ENCODE measurements around the gene SLC1A7.

The SLC1A7 gene

DNA sequence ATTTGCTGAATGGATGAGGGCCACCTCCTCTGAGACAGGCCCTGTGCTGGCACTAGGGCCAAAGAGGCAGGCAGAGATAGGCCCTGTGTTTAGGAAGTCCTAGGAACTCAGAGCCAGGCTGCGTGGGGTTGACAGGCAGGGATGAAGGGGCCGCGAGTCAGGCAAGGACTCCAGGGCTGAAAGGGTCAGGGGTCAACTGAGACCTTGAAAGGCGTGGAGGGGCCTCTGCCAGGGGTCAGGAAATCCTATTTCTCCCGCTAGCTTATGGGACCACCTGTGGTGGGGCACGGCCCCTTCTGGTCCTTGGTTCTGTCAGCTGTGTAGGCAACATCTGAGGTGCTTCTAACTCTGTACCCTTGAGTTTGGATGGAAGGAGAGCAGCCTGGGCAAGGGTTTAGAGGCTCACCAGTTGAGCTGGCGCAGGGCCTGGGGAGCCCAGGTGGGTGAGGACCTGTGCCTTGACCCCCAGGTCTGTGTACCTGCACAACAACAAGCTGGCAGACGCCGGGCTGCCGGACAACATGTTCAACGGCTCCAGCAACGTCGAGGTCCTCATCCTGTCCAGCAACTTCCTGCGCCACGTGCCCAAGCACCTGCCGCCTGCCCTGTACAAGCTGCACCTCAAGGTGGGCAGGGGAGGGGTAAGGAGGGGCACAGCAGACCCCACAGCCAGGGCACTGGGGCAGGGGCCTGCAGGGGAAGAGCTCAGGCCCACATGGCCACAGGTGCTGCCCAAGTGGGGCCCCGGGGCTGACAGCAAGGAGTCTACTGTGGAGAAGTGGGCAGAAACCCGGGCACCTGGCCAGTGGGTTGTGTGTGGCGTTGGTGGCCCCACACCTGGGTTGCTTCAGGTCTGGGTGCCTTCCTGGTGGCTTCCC lies 65.5 kb downstream of the SLC1A7 start:
- DNase-seq (ENCODE audit: low read depth in 3 of 3, low spot score in 1 of 3) = no peak

DNA sequence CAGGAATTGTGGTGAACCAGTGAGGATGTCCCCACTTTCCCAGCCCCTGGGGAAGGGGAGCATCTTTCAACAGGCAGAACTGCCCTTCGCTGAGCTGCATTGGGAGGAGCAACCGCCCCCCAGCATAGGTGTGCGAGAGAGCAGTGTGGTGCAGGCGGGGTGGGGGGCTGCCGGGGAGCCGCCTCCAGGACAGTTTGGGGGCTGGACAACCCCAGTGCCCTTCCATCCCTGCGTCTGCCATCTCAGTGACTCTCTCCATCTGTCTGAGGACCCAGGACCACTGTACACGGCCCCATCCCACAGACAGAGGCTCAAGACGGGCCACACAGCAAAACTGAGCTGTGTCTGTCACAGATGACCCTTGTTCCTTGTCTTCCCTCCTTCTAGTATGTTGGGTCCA lies 66.3 kb downstream of the SLC1A7 start:
- DNase-seq (ENCODE audit: low read depth in 3 of 3, low spot score in 1 of 3) = no peak

DNA sequence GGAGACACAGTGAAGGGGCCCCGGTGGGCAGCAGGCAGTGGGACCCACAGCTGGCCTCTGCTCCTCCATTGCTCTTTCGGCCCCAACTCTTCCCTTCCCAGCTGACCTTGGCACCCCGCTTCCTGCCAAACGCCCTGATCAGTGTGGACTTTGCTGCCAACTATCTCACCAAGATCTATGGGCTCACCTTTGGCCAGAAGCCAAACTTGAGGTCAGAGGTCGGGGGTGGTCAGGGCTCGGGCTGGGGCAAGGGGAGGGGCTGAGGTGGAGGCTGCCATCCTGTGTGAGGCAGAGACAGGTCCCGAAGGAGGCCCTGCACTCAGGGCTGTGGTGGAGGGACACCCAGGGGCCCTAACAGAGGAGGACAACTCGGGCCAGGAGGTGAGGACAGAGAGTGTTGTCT lies 66.7 kb downstream of the SLC1A7 start:
- DNase-seq (ENCODE audit: low read depth in 3 of 3, low spot score in 1 of 3) = no peak

DNA sequence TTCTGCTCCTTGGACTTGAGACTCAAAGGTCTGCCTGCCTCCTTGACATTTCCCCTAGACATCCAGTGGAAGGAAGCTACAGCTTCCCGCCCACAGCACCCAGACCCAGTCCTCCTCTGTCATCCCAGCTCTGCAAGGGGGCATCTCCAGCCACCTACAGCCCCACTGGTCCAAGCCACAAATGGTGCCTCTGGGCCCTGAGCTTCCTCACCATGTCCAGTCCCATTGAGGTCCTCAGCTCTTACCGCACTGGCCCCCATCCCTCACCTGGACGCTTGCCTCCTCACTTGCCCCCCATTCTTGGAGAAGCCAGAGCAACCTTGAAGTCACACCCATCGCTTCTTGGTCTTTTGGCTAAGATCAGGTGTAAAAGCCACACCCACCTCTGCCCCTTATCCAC lies 67.2 kb downstream of the SLC1A7 start:
- no peak for DNase-seq (ENCODE audit: low read depth in 3 of 3, low spot score in 1 of 3)

DNA sequence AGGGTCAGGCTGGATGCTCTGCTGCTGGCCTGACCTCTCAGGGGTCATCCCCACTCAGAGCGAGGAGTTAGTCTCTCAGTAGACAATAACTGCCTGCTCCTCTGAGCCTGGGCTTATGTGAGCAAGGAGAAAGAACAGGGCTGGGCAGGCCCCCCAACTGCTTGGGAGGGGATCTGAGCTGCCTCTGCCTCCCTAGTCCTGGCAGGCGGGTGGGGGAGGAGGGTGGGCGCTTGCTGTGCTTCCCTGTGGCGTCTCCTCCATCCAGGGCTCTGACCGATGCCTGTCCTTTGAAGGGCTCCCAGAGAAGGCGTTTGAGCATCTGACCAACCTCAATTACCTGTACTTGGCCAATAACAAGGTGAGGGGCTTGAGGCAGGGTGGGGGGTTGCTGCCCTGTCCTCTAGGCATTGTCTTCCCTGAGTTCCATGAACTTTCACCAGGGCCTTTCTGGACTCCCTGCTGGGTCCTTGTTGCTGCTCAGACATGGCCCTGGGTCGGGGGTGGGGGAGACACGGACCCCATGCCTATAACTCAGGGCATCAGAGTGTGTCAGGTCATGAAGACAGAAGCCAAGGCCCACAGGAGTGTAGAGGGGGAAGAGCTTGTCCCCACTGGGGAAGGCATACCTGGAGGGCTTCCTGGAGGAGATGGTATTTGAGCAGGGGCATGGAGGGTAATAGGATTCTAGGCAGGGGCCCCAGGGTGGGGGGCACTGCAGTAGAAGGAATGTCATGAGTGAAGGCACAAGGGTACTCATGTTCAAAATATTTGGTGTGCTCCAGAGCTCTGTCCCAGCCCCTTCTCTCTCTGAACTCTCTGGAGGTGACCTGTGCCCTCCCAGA lies 67.9 kb downstream of the SLC1A7 start:
- DNase-seq (ENCODE audit: low read depth in 3 of 3, low spot score in 1 of 3) = no peak

DNA sequence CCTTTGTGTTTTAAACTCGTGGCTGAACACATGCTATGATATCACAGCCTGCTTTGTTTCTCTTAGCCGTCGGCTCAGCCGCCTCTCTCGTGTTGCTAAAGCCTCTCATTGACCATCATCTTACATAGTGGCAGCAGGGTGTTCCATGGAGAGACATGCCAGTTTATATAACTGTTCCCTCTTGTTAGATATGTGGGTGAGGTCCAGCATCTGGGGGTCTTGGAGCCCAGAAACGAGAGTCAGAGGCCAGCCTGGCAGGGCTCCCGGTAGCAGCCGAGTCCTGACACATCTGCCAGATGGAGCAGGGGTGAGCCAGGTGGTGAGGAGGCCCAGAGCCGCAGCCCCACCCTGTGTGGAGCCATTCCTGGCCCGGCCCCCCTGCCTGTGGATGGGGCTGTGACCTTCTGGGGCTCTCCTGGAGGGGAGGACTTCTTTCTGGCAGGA lies 68.5 kb downstream of the SLC1A7 start:
- DNase-seq (ENCODE audit: low read depth in 3 of 3, low spot score in 1 of 3) = no peak

DNA sequence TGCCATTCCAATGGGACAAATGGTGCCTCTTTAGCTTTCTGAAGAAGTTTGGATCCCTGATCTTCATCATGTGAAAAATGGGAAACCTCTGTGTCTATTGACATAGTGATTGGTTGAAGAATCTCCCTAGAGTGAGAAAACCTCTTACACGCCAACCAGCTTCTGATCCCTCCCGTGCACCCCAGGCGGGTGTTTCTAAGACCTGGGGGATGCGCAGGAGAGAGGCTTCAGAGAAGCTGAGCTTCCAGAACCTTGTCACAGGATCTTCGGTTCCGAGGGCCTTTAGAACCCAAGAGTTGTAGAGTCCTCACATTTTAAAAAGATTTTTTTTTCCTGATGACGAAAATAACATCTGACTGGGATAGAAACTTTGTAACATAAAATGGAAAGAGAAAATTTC lies 69.2 kb downstream of the SLC1A7 start:
- no peak for DNase-seq (ENCODE audit: low read depth in 3 of 3, low spot score in 1 of 3)

DNA sequence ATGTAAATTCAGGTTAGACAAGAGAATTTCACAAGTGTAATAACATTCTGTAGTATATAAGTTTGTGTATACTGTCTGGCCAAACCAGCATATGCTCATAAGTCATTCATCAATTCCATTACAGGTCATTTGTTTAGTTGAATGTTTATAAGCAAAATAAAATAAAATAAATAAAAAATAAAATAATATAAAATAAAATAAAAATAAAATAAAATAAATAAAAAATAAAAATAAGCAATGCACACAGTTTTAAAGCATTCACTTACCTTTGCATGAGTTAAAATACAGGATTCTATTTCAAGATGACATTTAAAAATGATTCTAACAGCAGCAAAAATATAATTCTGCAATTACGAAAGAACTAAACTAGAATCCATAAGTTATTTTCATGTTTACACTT lies 70.5 kb downstream of the SLC1A7 start:
- no peak for DNase-seq (ENCODE audit: low read depth in 3 of 3, low spot score in 1 of 3)

DNA sequence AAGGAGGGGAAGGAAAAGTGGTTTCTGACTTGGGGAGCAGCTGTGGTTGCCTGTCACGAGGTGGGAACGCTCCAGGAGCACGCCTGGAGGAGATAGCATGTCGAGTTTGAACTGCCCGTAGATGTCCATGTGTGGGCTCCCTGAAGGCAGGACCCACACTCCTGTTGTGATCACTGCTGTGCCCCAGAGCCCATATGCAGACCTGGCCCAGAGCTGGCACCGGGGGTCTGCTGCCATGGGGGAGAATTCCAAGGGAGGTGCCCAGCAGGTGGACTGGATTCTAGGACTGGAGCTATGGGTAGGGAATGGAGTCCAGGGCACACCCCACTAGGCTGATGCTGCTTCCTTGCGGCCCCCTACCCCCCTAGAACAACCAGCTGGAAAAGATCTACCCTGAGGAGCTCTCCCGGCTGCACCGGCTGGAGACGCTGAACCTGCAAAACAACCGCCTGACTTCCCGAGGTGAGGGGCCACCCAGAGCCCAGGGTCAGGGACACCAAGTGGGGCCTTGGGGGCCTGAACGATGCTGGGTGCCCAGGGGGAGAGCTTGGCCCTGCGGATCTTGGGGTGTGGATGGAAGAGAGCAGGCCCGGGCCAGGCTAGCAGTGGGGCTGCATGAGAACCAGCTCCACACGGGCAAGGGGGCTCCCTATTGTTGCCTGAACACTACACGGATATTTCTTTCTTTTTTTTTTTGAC lies 71.1 kb downstream of the SLC1A7 start:
- DNase-seq (ENCODE audit: low read depth in 3 of 3, low spot score in 1 of 3) = no peak

DNA sequence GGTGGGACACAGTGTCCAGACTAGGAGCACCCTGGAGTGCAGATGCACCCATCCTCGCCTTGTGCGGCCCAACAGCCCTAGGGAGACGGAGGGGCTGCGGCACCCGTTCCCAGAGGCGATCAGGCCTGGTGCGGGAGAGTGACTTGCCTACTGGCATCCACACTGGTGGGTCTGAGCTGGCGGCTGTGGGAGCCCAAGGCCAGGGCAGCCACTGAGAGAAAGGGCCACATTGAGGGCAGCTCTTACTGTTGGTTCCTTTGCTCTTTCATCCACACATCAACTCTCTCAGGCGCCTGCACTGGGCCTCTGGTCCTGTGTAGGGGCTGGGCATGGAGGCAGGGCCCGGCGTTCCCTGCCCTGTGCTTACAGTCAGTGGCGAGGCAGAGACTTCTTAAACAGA lies 71.8 kb downstream of the SLC1A7 start:
- no peak for DNase-seq (ENCODE audit: low read depth in 3 of 3, low spot score in 1 of 3)

DNA sequence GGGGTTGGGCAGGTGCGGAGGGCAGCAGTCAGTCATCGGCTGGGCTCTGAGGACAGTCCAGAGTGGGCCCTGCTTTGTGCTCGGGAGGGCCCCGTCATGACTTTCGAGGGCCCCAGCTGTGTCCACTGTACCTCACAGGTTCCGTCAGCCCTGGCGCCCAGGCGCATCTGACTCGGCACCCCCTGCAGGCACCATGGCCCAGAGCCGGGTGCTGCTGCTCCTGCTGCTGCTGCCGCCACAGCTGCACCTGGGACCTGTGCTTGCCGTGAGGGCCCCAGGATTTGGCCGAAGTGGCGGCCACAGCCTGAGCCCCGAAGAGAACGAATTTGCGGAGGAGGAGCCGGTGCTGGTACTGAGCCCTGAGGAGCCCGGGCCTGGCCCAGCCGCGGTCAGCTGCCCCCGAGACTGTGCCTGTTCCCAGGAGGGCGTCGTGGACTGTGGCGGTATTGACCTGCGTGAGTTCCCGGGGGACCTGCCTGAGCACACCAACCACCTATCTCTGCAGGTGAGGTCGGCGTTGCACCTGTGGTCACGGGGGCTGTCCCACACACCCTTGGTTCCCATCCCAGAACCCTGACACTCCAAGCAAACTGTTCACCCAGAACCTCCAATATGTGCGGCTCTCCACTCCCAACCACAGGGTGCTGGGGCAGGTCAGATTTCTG lies 72.6 kb downstream of the SLC1A7 start:
- no peak for DNase-seq (ENCODE audit: low read depth in 3 of 3, low spot score in 1 of 3)

DNA sequence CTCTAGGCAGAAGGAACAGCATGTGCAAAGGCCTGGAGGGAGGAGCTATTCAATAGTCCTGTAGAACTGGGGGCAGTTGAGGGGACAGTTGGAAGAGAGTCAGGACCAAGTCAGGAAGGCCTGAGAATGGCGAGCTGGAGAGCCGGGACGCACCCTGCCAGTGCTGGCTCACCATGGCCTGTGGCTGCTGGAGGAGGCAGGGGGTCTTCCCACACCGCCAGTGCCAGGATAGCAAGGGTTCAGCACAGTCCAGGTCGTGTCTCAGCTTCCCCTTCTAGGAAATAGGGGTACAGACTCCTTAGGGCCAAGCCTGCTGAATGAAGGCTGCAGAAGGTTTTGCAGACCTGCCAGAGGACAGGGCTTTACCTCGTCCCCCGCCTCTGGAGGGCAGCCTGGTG lies 73.2 kb downstream of the SLC1A7 start:
- no peak for DNase-seq (ENCODE audit: low read depth in 3 of 3, low spot score in 1 of 3)

DNA sequence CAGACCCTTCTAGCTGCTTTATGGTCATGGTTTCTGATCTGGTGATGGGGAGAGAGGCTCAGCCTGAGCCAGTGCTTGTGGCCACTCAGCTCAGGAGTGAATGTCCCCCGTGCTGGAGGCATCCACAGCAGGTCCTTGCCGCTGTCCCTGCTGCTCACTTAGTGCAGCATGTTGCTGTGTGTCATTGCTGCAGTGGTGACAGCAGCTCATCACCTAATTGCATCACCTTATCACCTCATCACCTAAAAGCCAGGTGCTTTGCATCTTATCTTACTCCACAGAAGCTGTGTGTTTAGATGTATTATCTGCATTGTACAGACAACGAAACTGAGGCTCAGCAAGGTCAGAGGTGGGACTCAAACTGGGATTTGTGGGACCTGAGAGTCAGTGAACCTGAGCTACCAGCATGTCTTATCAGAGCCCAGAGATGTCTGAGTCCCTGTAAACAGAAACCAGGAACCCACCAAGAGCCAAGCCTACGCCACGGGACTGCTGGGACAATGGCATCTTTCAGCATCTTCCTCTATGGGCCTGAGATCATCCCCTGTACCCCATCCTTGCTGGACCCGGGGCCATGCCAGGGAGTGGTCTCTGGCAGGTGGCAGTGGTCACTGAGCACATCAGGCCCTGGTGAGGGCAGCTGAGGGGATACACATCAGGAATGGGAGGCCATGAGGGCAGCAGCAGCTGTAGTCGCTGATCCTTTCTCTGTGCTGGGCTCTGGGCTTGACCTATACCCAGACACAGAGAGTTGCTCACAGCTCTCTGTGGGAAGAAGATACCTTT lies 73.9 kb downstream of the SLC1A7 start:
- no peak for DNase-seq (ENCODE audit: low read depth in 3 of 3, low spot score in 1 of 3)

DNA sequence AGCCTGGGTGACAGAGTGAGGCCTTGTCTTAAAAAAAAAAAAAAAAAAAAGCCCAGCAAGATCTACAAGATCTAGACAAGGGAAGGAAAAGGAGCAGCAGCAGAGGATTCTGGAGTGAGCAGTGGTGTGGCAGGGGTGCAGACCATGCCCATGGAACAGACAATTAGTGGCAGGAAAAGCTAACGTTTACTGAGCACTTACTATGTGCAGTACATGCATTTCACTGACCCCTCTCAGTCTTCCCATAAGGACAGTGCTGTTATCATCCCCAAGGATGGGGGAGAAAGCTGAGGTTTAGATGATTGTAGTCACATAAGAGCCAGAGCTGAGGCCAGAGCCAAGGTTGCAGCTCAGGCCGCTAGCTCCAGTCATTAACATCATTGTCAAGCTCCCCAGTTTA lies 74.6 kb downstream of the SLC1A7 start:
- no peak for DNase-seq (ENCODE audit: low read depth in 3 of 3, low spot score in 1 of 3)

DNA sequence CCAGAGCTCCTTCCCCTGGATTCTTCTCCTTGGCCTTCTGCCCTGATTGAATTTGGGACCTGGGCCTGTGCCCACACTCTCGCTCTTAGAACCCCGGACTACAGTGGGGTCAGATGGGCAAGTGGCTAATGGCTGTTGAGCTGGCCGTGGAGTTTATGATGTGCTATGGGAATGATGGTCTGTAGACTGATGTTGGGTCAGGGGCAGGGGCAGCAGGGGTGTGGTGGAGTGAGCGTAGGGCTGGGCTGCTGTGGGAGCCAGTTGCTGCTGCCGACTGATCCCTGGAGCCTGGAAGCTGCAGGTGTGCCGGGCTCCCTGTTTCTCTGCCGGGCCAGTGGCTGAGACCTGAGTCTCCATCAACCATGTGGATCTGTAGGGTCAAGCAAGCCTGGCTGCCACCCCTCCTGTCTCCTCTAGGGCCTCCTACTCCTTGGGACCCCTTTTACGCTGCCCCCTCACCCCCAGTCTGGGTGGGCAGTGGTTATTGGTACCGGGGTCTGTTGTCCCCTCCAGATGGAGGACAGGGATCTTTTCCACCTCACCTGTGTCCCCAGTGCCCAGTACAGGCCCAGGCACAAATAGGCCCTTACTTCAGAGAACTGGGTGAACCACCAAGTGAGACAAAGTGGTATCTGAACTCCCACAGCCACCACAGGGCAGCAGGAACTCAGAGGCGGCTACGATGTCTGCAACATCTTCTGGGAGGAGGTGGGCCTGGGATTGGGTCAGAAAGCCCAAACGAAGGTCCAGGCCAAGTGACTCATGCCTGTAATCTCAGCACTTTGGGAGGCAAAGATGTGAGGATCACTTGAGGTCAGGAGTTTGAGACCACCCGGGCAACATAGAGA lies 75.3 kb downstream of the SLC1A7 start:
- no peak for DNase-seq (ENCODE audit: low read depth in 3 of 3, low spot score in 1 of 3)

DNA sequence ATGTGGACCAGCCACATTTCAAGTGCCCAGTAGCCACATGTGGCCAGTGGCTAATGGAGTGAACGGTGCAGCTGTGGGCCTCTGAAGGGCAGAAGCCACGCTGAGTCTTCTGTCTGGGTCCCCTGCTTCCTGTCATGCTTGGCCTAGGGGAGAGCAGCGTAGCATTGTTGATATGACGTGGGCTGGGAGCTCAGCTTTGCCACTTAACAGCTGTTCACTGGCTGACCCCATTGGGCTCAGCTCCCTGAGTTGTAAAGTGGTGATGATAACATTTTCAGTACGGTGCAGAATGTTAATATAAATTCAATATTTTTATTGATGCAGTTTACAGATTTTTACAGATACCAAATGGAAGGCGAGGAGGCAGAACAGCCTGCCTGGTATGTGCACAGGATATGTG lies 76.0 kb downstream of the SLC1A7 start:
- DNase-seq (ENCODE audit: low read depth in 3 of 3, low spot score in 1 of 3) = no peak

DNA sequence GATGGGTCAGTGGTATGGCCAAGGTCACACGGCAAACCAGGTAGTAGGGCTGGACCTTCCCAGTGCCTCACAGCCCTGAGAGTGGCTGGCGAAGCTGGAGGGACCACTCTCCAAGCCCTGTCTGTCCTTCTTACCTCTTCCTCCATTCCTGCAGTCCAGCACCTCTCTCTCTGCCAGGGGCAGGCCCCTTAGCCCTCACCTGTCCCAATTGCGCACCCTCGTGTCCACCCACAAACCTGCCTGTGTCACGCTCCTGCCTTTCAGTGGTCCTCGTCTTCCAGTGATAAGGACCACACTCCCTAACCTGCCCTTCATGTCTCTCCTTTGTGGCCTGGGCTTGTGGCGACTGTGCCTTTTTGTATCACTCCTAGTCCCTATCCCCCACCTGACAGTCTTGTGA lies 77.0 kb downstream of the SLC1A7 start:
- DNase-seq (ENCODE audit: low read depth in 3 of 3, low spot score in 1 of 3) = no peak

DNA sequence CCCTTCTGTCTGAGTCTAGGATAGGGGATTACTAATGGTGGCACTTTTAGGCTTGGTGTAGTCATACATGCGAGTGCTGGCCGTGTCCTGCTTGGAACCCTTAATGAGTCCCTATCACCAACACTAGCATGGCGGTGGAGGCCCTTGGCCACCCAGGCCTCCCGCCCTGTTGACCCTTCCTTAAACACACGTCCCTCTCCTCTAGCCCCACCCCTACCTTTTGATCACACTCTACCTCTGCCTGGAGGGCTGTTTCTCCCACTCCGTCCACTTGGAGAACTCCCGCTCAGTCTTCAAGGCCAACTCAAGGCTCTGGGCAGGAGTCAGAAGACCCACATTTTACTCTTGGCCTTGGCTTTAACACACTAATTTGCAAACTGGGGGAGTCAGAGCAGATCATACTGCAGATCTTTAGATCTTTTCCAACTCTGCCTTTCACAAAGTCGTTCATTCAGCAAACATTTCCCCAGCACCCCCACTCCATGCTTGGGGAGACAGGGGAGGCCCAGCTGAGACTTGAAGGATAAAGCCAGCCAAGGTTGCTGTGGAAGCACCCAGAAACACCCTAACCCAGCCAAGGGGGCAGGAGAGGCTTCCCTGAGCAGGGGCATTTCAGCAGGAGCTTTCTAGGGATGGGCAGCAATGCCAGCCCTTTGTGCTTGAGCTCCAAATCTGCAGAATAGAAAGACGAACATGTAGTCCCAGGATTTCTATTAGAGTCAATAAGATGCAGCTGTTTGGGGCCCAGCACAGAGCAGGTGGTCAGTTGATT lies 78.5 kb downstream of the SLC1A7 start:
- no peak for DNase-seq (ENCODE audit: low read depth in 3 of 3, low spot score in 1 of 3)

Data from stimulated activated CD4-positive, alpha-beta T cell treated with anti-CD3 and anti-CD28 coated beads, TNF-alpha, amount 100 ng/mL, for 1 hour (primary cell).